BLaER1 treated with 17β-estradiol and CSF1 and Interleukin-3, amounts not matched to agents 10 nM and 100 nM (cell line): ENCODE results near the gene ADH4.
"Not testable (repeated sequence)": the region's sequence is repeated elsewhere in the genome, so short reads cannot be mapped to it uniquely, and the experiment has no call there.

Source experiments
- H3K27ac ChIP-seq, 11 experiments: shearing (Covaris generic); formaldehyde crosslinking; 2 replicates each; pipeline ENCODE4 v1.8.1; 2022
- H3K27me3 ChIP-seq, 11 experiments: shearing (Covaris generic); formaldehyde crosslinking; 2 replicates each; pipeline ENCODE4 v1.8.1; 2022
- H3K36me3 ChIP-seq, 11 experiments: shearing (Covaris generic); formaldehyde crosslinking; 2 replicates each; pipeline ENCODE4 v1.8.1; 2022
- H3K4me1 ChIP-seq, 10 experiments: shearing (Covaris generic); formaldehyde crosslinking; 2 replicates each; pipeline ENCODE4 v1.8.1; 2022
- H3K4me2 ChIP-seq, 11 experiments: shearing (Covaris generic); formaldehyde crosslinking; 2 replicates each; pipeline ENCODE4 v1.8.1; 2022
- H3K4me3 ChIP-seq, 10 experiments: shearing (Covaris generic); formaldehyde crosslinking; 2 replicates each; pipeline ENCODE4 v1.8.1; 2022
- H3K9ac ChIP-seq, 11 experiments: shearing (Covaris generic); formaldehyde crosslinking; 2 replicates each; pipeline ENCODE4 v1.8.1; 2022
- H3K9me3 ChIP-seq, 11 experiments: shearing (Covaris generic); formaldehyde crosslinking; replicated peaks in 1 of 11; 2 replicates each; pipeline ENCODE4 v1.8.1; 2022
- H4K20me1 ChIP-seq, 11 experiments: shearing (Covaris generic); formaldehyde crosslinking; 2 replicates each; pipeline ENCODE4 v1.8.1; 2022
- Cebpa-rat ChIP-seq, 11 experiments: shearing (Covaris generic); IDR thresholded peaks; 2 replicates each; pipeline ENCODE4 v1.8.1; 2022

ADH4 gene

DNA sequence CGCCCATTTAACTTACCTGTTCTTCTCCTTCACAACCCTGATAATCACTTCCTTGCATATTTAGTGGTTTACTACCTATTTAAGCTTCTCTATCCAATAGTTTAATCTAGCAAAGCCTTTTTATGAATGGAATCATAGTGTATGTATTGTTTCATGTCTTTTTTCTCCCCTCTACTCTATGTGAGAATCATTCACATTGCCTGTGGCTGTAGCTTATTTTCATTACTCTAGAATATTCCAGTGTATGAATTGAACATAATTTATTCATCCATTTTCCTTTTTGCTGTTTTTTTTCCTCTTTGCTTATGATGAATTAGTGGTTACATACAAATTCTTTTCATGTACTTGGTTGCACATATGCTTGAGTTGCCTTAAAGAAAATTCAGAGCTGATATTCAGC lies 490 bp upstream of the ADH4 start:
- Histone ChIP-seq H3K9ac (no peak overlapping the region), H3K4me3 (no peak overlapping the region), H3K9me3 (peaks cover 0 to 1% (median 0%) of the 10 kb centered on the region in 11 experiments; a peak in 5 of 22 replicates), H3K4me1 (no peaks in the 10 kb centered on the region), H4K20me1 (no peaks in the 10 kb centered on the region), H3K27ac (no peak overlapping the region), H3K27me3 (no peaks in the 10 kb centered on the region), H3K4me2 (no peak overlapping the region), H3K36me3 (no peaks in the 10 kb centered on the region)
- TF ChIP-seq Cebpa-rat (IDR thresholded peaks at IDR 0.05), result no peak

DNA sequence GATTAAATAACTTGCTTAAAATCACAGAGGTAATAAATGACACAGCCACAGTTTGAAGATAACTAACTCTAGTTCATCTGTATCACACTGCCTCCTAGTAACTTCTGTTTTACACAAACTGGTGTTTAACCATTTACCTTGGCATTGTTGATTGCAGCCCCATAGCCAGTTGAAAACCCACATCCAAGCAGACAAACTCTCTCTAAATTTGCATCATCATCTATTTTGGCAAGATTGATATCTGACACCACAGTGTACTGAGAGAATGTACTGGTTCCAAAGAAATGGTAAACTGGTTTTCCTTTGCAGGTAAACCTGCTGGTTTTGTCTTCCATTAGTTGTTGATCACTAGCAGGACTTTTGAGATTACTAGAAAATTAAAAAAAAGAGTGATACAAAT lies 7.8 kb downstream of the ADH4 start:
- Histone ChIP-seq H3K27ac (no peak overlapping the region), H3K9ac (no peak overlapping the region), H3K4me2 (no peak overlapping the region), H3K36me3 (no peaks in the 10 kb centered on the region), H3K4me3 (no peak overlapping the region), H3K4me1 (no peaks in the 10 kb centered on the region), H3K9me3 (no peaks in the 10 kb centered on the region), H3K27me3 (no peaks in the 10 kb centered on the region), H4K20me1 (no peaks in the 10 kb centered on the region)
- no peak for TF ChIP-seq Cebpa-rat (IDR thresholded peaks at IDR 0.05)

DNA sequence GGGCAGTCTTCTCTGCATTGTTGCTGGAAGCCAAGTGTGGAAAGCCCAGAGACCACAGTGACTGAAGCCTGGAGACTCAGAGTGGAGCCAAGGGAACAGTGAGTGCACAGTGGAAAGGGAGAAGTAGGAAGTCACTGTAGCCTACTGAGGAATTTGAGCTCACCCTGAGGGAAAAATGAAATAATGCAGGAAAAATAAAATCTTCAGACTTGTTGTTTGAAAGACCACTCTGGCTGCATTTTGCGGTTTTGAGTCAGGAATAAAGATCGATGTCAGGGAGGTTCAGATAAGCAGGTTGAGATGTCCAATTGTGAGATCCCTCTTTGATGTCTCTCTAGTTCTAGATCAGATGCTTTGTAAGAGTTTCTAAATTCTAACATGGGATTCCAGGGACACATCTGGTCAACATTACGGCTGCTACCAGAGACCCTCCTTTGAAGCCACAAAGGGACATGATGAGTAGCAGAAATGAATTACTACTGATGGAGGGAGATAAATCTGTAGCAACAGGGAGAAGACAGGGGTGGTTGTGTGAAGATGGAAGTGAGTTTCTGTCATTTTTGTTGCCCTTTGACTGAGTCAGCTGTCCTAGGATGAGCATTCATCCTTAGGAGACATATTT lies 8.4 kb downstream of the ADH4 start:
- no peak overlapping the region for H3K4me3 ChIP-seq

DNA sequence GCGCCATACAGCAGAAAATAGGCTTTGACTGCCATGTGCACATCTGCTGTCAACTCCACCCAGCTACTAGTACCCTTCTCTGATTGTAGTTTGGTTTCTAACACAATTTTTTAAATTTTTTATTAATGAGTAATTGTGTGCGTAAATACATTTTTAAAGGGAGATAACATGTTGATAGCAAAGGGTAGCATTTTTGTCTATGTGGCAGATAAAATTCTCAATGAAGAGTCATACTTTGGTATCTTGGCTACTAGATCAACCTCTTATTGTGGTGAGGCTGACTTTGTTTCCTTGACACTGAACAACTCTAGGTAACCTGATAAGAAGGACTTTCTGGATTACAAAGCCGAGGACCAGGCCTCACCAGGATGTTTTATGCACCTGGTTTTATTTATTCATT lies 9.5 kb downstream of the ADH4 start:
- no peaks in the 10 kb centered on the region for H4K20me1 ChIP-seq
- TF ChIP-seq Cebpa-rat (IDR thresholded peaks at IDR 0.05), result no peak
- H3K4me1 ChIP-seq, result no peaks in the 10 kb centered on the region
- H3K27me3 ChIP-seq, result no peaks in the 10 kb centered on the region
- no peaks in the 10 kb centered on the region for H3K36me3 ChIP-seq
- H3K4me2 ChIP-seq, result no peak overlapping the region
- peaks cover 0 to 6% (median 2%) of the 10 kb centered on the region in 11 experiments; a peak in 6 of 22 replicates for H3K9me3 ChIP-seq
- H3K9ac ChIP-seq, result no peak overlapping the region
- no peak overlapping the region for H3K27ac ChIP-seq
- H3K4me3 ChIP-seq, result no peak overlapping the region

More for the DNA sequence above, 8.4 kb downstream of the ADH4 start:
- no peak overlapping the region for H3K4me2 ChIP-seq
- H3K36me3 ChIP-seq, result no peaks in the 10 kb centered on the region
- H3K27ac ChIP-seq, result no peak overlapping the region
- no peaks in the 10 kb centered on the region for H3K9me3 ChIP-seq
- no peak overlapping the region for H3K9ac ChIP-seq
- no peak for TF ChIP-seq Cebpa-rat (IDR thresholded peaks at IDR 0.05)
- H4K20me1 ChIP-seq, result no peaks in the 10 kb centered on the region
- H3K27me3 ChIP-seq, result no peaks in the 10 kb centered on the region
- no peaks in the 10 kb centered on the region for H3K4me1 ChIP-seq

DNA sequence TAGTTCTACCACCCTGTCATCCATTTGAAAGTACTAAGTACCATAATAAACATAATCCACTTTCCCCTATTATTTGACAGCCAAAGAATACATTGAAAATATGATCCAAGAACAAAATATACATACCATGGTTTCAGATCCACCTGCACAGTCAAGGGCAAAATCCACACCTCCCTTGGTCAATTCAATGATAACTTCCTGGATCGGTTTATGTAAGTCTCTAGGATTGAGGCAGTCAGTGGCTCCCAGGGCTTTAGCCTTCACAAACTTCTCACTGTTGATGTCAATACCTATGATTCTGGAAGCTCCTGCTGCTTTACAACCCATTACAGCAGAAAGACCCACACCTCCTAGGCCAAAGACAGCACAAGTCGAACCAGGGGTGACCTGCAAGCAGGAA lies 12.7 kb downstream of the ADH4 start:
- no peak overlapping the region for H3K4me3 ChIP-seq
- no peak overlapping the region for H3K27ac ChIP-seq
- H3K9me3 ChIP-seq, result peaks cover 0 to 15% (median 10%) of the 10 kb centered on the region in 11 experiments; a peak in 12 of 22 replicates
- H3K9ac ChIP-seq, result no peak overlapping the region
- TF ChIP-seq Cebpa-rat (IDR thresholded peaks at IDR 0.05), result no peak
- H3K4me2 ChIP-seq, result no peak overlapping the region
- H3K27me3 ChIP-seq, result no peaks in the 10 kb centered on the region
- H4K20me1 ChIP-seq, result no peaks in the 10 kb centered on the region
- H3K36me3 ChIP-seq, result no peaks in the 10 kb centered on the region
- H3K4me1 ChIP-seq, result no peaks in the 10 kb centered on the region

DNA sequence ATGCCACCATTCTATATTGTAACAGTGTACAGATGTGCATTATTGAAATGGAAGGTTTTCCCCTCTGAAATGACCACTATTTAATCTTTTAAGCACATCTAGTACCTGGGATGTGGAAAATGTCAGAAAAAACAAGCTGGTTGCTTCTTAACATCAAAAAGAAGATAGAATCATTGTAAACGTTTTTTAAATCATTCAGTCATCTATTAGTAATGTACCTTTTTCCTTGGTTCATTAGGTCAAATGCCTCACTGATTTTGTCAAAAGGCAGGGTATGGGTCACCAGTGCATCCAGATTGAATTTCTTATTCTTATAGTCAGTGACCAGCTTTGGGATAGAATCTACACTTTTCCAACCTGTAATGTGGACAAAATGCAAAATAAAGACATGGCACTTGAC lies 17.7 kb downstream of the ADH4 start:
- no peak overlapping the region for H3K4me3 ChIP-seq
- H4K20me1 ChIP-seq, result no peaks in the 10 kb centered on the region
- no peaks in the 10 kb centered on the region for H3K36me3 ChIP-seq
- no peak overlapping the region for H3K4me2 ChIP-seq
- no peak overlapping the region for H3K27ac ChIP-seq
- peaks cover 0 to 15% (median 10%) of the 10 kb centered on the region in 11 experiments; a peak in 13 of 22 replicates for H3K9me3 ChIP-seq
- H3K9ac ChIP-seq, result no peak overlapping the region
- H3K4me1 ChIP-seq, result no peaks in the 10 kb centered on the region
- TF ChIP-seq Cebpa-rat (IDR thresholded peaks at IDR 0.05), result no peak
- H3K27me3 ChIP-seq, result no peaks in the 10 kb centered on the region

DNA sequence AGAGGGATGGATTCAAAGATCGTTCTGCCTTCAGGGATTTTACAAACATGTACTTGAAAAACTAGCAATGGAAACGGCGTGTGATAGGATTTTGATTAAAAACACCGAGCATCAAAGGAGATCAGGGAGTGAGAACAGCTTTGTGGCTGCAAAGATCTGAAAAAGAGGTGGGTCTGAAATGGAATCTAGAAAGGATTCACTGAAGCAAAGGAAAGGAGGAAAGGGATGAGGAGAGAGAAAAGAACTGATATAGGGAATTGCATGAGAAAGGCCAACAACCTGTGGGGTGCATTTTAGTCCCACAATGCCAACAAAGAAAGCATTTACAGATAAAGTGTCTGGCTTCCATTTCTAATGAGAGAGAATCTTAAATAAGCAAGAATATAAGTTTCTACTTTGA lies 23.1 kb downstream of the ADH4 start:
- no peaks in the 10 kb centered on the region for H3K27me3 ChIP-seq
- H3K9me3 ChIP-seq, result no peaks in the 10 kb centered on the region; a peak in 1 of 22 replicates
- H3K4me2 ChIP-seq, result no peak overlapping the region
- H3K4me1 ChIP-seq, result no peaks in the 10 kb centered on the region
- H3K4me3 ChIP-seq, result no peak overlapping the region
- no peaks in the 10 kb centered on the region for H3K36me3 ChIP-seq
- no peak overlapping the region for H3K9ac ChIP-seq
- TF ChIP-seq Cebpa-rat (IDR thresholded peaks at IDR 0.05), result no peak
- H3K27ac ChIP-seq, result no peak overlapping the region
- H4K20me1 ChIP-seq, result no peaks in the 10 kb centered on the region

DNA sequence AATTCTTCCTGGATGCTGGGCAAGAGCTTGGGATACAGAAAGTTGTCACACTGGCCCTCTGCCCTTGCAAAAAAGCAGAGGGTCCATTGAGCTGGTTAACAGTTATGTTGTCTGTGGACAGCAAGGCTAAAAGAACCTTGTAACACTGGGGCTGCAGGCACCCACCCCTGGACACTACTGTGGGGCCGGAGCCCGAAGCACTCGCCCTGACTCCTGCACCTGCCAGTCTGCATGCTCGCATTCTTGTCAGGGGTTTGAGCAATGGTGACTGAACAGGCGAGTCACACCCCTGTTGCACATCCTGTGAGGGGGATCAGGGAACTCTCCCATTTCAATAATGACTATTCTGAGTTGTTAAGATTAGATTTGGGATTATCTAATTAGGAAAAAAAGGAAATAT lies 23.6 kb downstream of the ADH4 start:
- no peaks in the 10 kb centered on the region for H3K4me1 ChIP-seq
- no peak overlapping the region for H3K27ac ChIP-seq
- no peaks in the 10 kb centered on the region for H3K27me3 ChIP-seq
- H3K4me3 ChIP-seq, result no peak overlapping the region
- H3K9ac ChIP-seq, result no peak overlapping the region
- no peaks in the 10 kb centered on the region; a peak in 1 of 22 replicates for H3K9me3 ChIP-seq
- no peaks in the 10 kb centered on the region for H3K36me3 ChIP-seq
- TF ChIP-seq Cebpa-rat (IDR thresholded peaks at IDR 0.05), result no peak
- H4K20me1 ChIP-seq, result no peaks in the 10 kb centered on the region
- H3K4me2 ChIP-seq, result no peak overlapping the region

DNA sequence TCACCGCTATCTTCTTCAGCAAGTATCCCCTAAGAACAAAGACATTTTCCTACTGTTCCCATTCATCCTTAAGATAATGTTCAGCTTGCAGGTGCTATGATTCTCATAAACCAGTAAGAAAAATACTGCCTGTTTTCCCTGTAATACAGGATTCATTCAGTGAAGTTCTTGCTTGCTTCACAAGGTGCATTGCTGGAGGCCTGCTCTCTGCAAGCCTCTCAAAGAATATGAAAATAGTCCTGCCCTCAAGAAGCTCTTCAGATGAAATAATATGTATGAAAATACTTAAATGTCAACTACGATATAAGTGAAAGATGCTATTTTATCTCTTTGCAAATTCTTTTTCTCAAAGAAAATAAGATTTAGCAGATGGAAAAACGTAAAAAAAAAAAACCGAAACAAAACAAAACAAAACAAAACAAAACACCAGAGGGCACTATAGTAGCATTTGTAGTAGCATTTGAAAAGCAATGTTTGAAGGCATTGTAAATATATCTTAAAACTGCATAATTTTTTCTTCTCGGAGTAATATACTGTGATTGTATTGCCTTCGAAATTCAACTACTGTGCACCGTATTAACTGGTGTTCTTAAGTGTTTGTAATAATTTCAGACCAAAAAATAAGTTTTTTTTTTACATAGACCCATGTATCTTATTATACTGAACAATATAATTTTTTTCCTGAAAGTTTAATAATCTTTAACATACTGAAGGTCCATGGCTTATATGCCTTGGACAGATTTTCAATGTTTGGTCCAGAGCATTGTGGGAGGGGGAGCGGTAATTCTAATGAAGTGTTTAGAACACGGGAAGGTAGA lies 26.0 kb downstream of the ADH4 start:
- Histone ChIP-seq H3K9ac (no peak overlapping the region), H3K27me3 (no peaks in the 10 kb centered on the region), H3K4me3 (no peak overlapping the region), H3K27ac (no peak overlapping the region), H3K4me1 (no peaks in the 10 kb centered on the region), H3K36me3 (no peaks in the 10 kb centered on the region), H4K20me1 (no peaks in the 10 kb centered on the region), H3K4me2 (no peak overlapping the region), H3K9me3 (no peaks in the 10 kb centered on the region; a peak in 1 of 22 replicates)
- no peak for TF ChIP-seq Cebpa-rat (IDR thresholded peaks at IDR 0.05)

DNA sequence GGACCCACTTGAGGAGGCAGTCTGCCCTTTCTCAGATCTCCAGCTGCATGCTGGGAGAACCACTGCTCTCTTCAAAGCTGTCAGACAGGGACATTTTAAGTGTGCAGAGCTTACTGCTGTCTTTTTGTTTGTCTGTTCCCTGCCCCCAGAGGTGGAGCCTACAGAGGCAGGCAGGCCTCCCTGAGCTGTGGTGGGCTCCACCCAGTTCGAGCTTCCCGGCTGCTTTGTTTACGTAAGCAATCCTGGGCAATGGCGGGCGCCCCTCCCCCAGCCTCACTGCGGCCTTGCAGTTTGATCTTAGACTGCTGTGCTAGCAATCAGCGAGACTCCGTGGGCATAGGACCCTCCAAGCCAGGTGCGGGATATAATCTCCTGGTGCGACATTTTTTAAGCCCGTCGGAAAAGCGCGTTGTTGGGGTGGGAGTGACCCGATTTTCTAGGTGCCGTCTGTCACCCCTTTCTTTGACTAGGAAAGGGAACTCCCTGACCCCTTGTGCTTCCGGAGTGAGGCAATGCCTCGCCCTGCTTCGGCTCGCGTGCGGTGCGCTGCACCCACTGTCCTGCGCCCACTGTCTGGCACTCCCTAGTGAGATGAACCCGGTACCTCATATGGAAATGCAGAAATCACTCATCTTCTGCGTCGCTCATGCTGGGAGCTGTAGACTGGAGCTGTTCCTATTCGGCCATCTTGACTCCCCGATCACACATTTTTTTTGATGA lies 26.8 kb downstream of the ADH4 start:
- not testable (repeated sequence) for H3K27ac ChIP-seq, H3K4me1 ChIP-seq, H3K27me3 ChIP-seq, H3K9ac ChIP-seq, H3K9me3 ChIP-seq, H3K36me3 ChIP-seq, H4K20me1 ChIP-seq, H3K4me2 ChIP-seq, H3K4me3 ChIP-seq

DNA sequence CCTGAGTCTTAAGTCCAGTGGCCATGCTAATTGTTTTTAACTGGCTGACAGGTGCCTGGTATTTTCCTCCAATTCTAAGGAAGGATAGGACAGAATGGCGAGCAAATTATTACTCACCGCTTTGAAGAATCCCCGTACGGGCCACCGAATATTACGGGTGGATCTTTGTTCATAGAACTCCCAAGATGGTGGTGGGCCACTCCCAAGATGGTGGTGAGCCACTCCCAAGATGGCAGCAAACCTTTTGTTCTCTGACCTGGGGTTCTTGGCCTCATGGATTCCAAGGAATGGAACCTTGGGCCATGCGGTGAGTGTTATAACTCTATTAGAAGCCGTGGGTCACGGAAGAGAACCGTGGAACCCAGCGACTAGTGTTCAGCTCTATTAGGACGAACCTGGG lies 34.8 kb downstream of the ADH4 start:
- not testable (repeated sequence) for H4K20me1 ChIP-seq, H3K27ac ChIP-seq, H3K36me3 ChIP-seq, H3K9me3 ChIP-seq, H3K9ac ChIP-seq, H3K27me3 ChIP-seq, H3K4me3 ChIP-seq
- H3K4me1 ChIP-seq, result peaks cover 0 to 12% (median 0%) of the 10 kb centered on the region in 10 experiments; a peak in 3 of 20 replicates
- H3K4me2 ChIP-seq, result peak overlapping the region in 2 of 11 experiments; percentile 29 to 48; a peak in 2 of 22 replicates
